Tibial nerve (tissue), 4 donors: ENCODE results near the gene SHISA2.
"Not testable (repeated sequence)": the region's sequence is repeated elsewhere in the genome, so short reads cannot be mapped to it uniquely, and the experiment has no call there.

Experiments
- EP300 ChIP-seq, 2 donors: sonication (generic); formaldehyde crosslinking; IDR thresholded peaks; one replicate each; pipeline ENCODE4 v1.6.1; 2017; ENCODE audit warnings: antibody characterized with exemption in 2 of 2, mild to moderate bottlenecking in 1 of 2
- POLR2A ChIP-seq, 2 donors: fragments of 450-650 bp; IDR thresholded peaks; one replicate each; pipeline ENCODE4 v1.6.1; 2017; ENCODE audit warnings: antibody characterized with exemption in 2 of 2, mild to moderate bottlenecking in 2 of 2, moderate library complexity in 2 of 2
- TF ChIP-seq, protein P1 (sequence below), 5 experiments: fragments of 200-600 bp in 3 of 5; fragments of 450-650 bp in 2 of 5; sonication (generic) in 3 of 5; IDR thresholded peaks; one replicate each; pipeline ENCODE4 v1.5.1; 2016 to 2019; ENCODE audit warnings: antibody characterized with exemption in 5 of 5, mild to moderate bottlenecking in 3 of 5, moderate library complexity in 2 of 5

DNA sequence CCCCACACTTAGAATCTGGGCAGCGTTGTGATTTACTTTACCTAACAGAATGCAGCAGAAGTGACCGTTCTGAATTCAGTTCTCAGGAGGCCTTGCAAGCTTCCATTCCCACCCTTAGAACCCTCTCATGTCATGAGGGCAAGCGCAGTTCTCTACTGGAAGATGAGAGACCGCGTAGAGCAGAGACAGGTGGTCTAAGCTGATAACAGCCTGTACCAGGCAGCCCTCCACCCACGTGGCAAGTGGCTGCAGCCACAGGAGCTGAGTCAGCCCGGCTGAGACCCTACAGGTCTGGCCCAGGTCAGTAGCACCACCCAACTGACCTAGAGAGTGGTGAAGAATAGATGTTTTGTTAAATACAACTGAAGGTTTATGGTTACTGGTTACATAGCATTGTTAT, 14.7 kb upstream of the SHISA2 start:
- TF ChIP-seq EP300, POLR2A (IDR thresholded peaks at IDR 0.05): not testable (repeated sequence)
- TF ChIP-seq, protein P1, sequence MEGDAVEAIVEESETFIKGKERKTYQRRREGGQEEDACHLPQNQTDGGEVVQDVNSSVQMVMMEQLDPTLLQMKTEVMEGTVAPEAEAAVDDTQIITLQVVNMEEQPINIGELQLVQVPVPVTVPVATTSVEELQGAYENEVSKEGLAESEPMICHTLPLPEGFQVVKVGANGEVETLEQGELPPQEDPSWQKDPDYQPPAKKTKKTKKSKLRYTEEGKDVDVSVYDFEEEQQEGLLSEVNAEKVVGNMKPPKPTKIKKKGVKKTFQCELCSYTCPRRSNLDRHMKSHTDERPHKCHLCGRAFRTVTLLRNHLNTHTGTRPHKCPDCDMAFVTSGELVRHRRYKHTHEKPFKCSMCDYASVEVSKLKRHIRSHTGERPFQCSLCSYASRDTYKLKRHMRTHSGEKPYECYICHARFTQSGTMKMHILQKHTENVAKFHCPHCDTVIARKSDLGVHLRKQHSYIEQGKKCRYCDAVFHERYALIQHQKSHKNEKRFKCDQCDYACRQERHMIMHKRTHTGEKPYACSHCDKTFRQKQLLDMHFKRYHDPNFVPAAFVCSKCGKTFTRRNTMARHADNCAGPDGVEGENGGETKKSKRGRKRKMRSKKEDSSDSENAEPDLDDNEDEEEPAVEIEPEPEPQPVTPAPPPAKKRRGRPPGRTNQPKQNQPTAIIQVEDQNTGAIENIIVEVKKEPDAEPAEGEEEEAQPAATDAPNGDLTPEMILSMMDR (IDR thresholded peaks at IDR 0.05): not testable (repeated sequence)
